ENCODE results near the gene RASAL3. TPM values are rescaled to one million over a fixed set of nuclear protein-coding genes. Genes with fewer than 3 reads are reported as not detected.

The RASAL3 gene
- total and polyA plus RNA-seq, 7 donors = 0.21 to 2.0 (median 0.47) TPM

GRCh38 chr19:15433519-15434069, 30.8 kb downstream of the RASAL3 start:
- Histone ChIP-seq H3K4me1 (peaks cover 31% of the 10 kb centered on the region), H3K4me3 (peak overlapping the region; percentile 83), H3K36me3 (ENCODE audit: insufficient read depth in 1 of 2, low read depth in 1 of 2) (peaks cover 0 to 13% of the 10 kb centered on the region in 2 donors), H3K27me3 (ENCODE audit: insufficient read depth in 3 of 3, low read length in 2 of 3) (no peaks in the 10 kb centered on the region), H3K27ac (peak overlapping the region; percentile 96), H3K9me3 (no peaks in the 10 kb centered on the region)
- ATAC-seq (no peak), DNase-seq (peak in 1 of 2 donors; percentile 33)
- no peak for TF ChIP-seq CTCF (IDR thresholded peaks at IDR 0.05)
- WGBS, 3 donors = 60 to 77% (median 71%) methylated on average over 8 of the region's 8 CpGs
- intact Hi-C loops (cut with DNase I) = loop anchor here in 1 of 2 donors (10.0 kb wide), 1 partner anchor 179 kb away; no protein-coding TSS in a partner anchor

- no peak for TF ChIP-seq CTCF (IDR thresholded peaks at IDR 0.05)
- Histone ChIP-seq H3K36me3 (ENCODE audit: insufficient read depth in 1 of 2, low read depth in 1 of 2) (peaks cover 0 to 20% of the 10 kb centered on the region in 2 donors), H3K9me3 (no peaks in the 10 kb centered on the region), H3K4me3 (peak overlapping the region; percentile 83), H3K27me3 (ENCODE audit: insufficient read depth in 3 of 3, low read length in 2 of 3) (no peaks in the 10 kb centered on the region), H3K27ac (peak overlapping the region; percentile 96), H3K4me1 (peaks cover 25% of the 10 kb centered on the region)
- intact Hi-C loops (cut with DNase I) = loop anchor here in 1 of 2 donors (10.0 kb wide), 1 partner anchor 178 kb away; no protein-coding TSS in a partner anchor
- WGBS, 3 donors = 1 to 2% (median 1%) methylated on average over 38 to 75 of the region's 75 CpGs
- DNase-seq = peak; percentile 95 to 97
- peak; percentile 91 to 97 (median 92) for ATAC-seq
These were observed 31.5 kb downstream of the RASAL3 start for GRCh38 chr19:15432629-15433518.

GRCh38 chr19:15432018-15432494, 32.3 kb downstream of the RASAL3 start:
- ATAC-seq = no peak
- no peak for DNase-seq
- Histone ChIP-seq H3K9me3 (no peaks in the 10 kb centered on the region), H3K36me3 (ENCODE audit: insufficient read depth in 1 of 2, low read depth in 1 of 2) (peaks cover 0 to 29% of the 10 kb centered on the region in 2 donors), H3K27ac (peak overlapping the region; percentile 82), H3K27me3 (ENCODE audit: insufficient read depth in 3 of 3, low read length in 2 of 3) (no peaks in the 10 kb centered on the region), H3K4me1 (peaks cover 18% of the 10 kb centered on the region), H3K4me3 (peak overlapping the region; percentile 70)
- TF ChIP-seq CTCF (IDR thresholded peaks at IDR 0.05) = no peak
- intact Hi-C loops (cut with DNase I) = loop anchor here in 1 of 2 donors (10.0 kb wide), 1 partner anchor 177 kb away; no protein-coding TSS in a partner anchor
- WGBS, 3 donors = 0 to 1% (median 0%) methylated on average over 21 to 44 of the region's 44 CpGs

GRCh38 chr19:15431396-15432017, 32.8 kb downstream of the RASAL3 start:
- Histone ChIP-seq H3K9me3 (no peaks in the 10 kb centered on the region), H3K36me3 (ENCODE audit: insufficient read depth in 1 of 2, low read depth in 1 of 2) (peaks cover 3 to 34% of the 10 kb centered on the region in 2 donors), H3K27ac (peak overlapping the region; percentile 82), H3K4me3 (peak overlapping the region; percentile 70), H3K4me1 (peaks cover 18% of the 10 kb centered on the region), H3K27me3 (ENCODE audit: insufficient read depth in 3 of 3, low read length in 2 of 3) (no peaks in the 10 kb centered on the region)
- TF ChIP-seq CTCF (IDR thresholded peaks at IDR 0.05) = no peak
- ATAC-seq (no peak), DNase-seq (peak in 1 of 2 donors; percentile 34)
- 14 to 16% (median 14%) methylated on average over 7 of the region's 7 CpGs for WGBS, 3 donors
- intact Hi-C loops (cut with DNase I) = loop anchor here in 1 of 2 donors (2.0 to 10.0 kb wide), 2 partner anchors 31 to 177 kb away; no protein-coding TSS in a partner anchor
